A549 treated with AZD9567 at 1 μM for 4 hours (cell line): ENCODE data around the gene BACH1. TPM values are rescaled to one million over a fixed set of nuclear protein-coding genes. Genes with fewer than 3 reads are reported as not detected.

Experiments used
- total RNA-seq: library from RNA; stranded (reverse); fragments of 200-300 nt; extraction: Qiagen RNA extraction; gene quantifications from 5 replicates; pipeline ENCODE4 v1.2.3, GENCODE V29; 2022; ENCODE audit not compliant: insufficient read depth

The BACH1 gene
- total RNA-seq = 4.1 to 6.0 TPM (median 5.9 TPM) in 5 replicates

GRCh38 chr21:29298348-29299045, at the start of gene BACH1:
TSS of gene BACH1 (plus strand) at chr21:29298922. CDS start at chr21:29321281, 22,359 bp downstream.

Other genes with a start within 250 kb of the BACH1 start
- 170 to 234 TPM (median 179 TPM) in 5 replicates for gene CCT8, start 225.3 kb upstream of the BACH1 start, total RNA-seq
- 1.3 to 3.2 TPM (median 1.7 TPM) in 5 replicates for gene MAP3K7CL, start 168.3 kb upstream of the BACH1 start, total RNA-seq